ENCODE data around the gene KLHDC8A. TPM values are rescaled to one million over a fixed set of nuclear protein-coding genes. Genes with fewer than 3 reads are reported as not detected.
A peak's percentile ranks its signal among the peaks of the same experiment; 100 is the strongest.

The KLHDC8A gene
- total and polyA plus RNA-seq, 2 of the 4 experiments (the other 2 are of a cell fraction): not detected

- no TSS peak for BruUV-seq (replicated peaks)
- Histone ChIP-seq H2BK20ac (ENCODE audit: low read depth, low read length) (no peak overlapping the region), H4K5ac (ENCODE audit: low read depth, low read length) (no peak overlapping the region), H4K91ac (ENCODE audit: insufficient read depth, low read depth, low read length) (no peak overlapping the region), H3K36me3 (ENCODE audit: control insufficient read depth, insufficient read depth, low read length) (no peaks in the 10 kb centered on the region), H3K4me2 (ENCODE audit: low read depth, low read length) (peak overlapping the region; percentile 38; the same call in 1 of the 2 replicates), H3K18ac (ENCODE audit: low read depth, low read length) (no peak overlapping the region), H2BK120ac (ENCODE audit: low read depth, low read length) (peak overlapping the region; percentile 45; the same call in 1 of the 2 replicates), H3K27me3 (ENCODE audit: control insufficient read depth, insufficient read depth, low read length) (peaks cover 17% of the 10 kb centered on the region), H3K14ac (replicated peaks; ENCODE audit: low read depth, low read length) (no peak overlapping the region), H2AK9ac (replicated peaks; ENCODE audit: low read depth, low read length, poor library complexity) (no peak overlapping the region), H3K4ac (ENCODE audit: low read depth, low read length) (no peak overlapping the region), H4K8ac (ENCODE audit: low read depth in 2 of 2, low read length in 2 of 2) (no peak overlapping the region), H3K9me1 (ENCODE audit: insufficient read depth, low read length) (peaks cover 17% of the 10 kb centered on the region), H3K4me3 (ENCODE audit: insufficient read depth, low read depth, low read length) (no peak overlapping the region), H3K27ac (ENCODE audit: insufficient read depth, low read length) (no peak overlapping the region), H4K20me1 (ENCODE audit: insufficient read depth, low read length) (peaks cover 4% of the 10 kb centered on the region; the same call in 1 of the 2 replicates), H2BK15ac (ENCODE audit: low read depth, low read length) (no peak overlapping the region), H3K4me1 (ENCODE audit: control insufficient read depth, insufficient read depth, low read length) (peaks cover 21% of the 10 kb centered on the region), H3K23ac (ENCODE audit: low read depth, low read length) (no peak overlapping the region), H3K9ac (ENCODE audit: low read depth, low read length) (no peak overlapping the region), H3K79me1 (ENCODE audit: low read depth in 1 of 2, low read length in 2 of 2) (no peaks in the 10 kb centered on the region), H2BK5ac (ENCODE audit: low read depth, low read length, poor library complexity, severe bottlenecking) (no peak overlapping the region), H2AK5ac (ENCODE audit: low read depth, low read length) (no peak overlapping the region), H3K9me3 (ENCODE audit: control insufficient read depth, insufficient read depth, low read length) (no peaks in the 10 kb centered on the region), H3K56ac (ENCODE audit: extremely low read depth, insufficient read depth, low read length) (no peak overlapping the region), H2AFZ (replicated peaks; ENCODE audit: low read length, poor library complexity) (no peak overlapping the region)
- ATAC-seq (ENCODE audit: low read depth) (peak; percentile 72), DNase-seq (peak; percentile 68)
- no peak for TF ChIP-seq CHD1 (IDR thresholded peaks at IDR 0.05; ENCODE audit: low read depth, low read length)
- peak; percentile 20; the same call in 1 of the 2 replicates for TF ChIP-seq CTCF (conservative IDR thresholded peaks at IDR 0.05; ENCODE audit: low read depth, low read length)
- dilution Hi-C loops (cut with HindIII; ENCODE audit: low sequenced_read_pairs, unreplicated experiment) (no loop called here), in situ Hi-C loops (cut with MboI; ENCODE audit: low sequenced_read_pairs) (no loop called here), intact Hi-C loops (cut with micrococcal nuclease) (no loop called here)
- ChIA-PET POLR2A (ENCODE audit: unreplicated experiment) (no interaction called here), CTCF (interaction anchor here (1.1 to 1.2 kb wide), 2 partner anchors 9 to 109 kb away, joined by 3 read pairs; no protein-coding TSS in a partner anchor)
- WGBS, 2 experiments (ENCODE audit: extremely low coverage in 2 of 2, insufficient read length in 1 of 2): 19% methylated on average over 4 of the region's 6 CpGs; no CpG with 5 or more reads in 1 of the 2 experiments
Observed at GRCh38 chr1:205375835-205376545, 19.3 kb upstream of the KLHDC8A start.

All from IMR-90 (cell line).